Stomach smooth muscle (tissue), 2 donors: ENCODE data around the gene SLC16A9.

ENCODE experiments used
- H3K27ac ChIP-seq: one replicate; pipeline ENCODE4 v1.7.0; 2013; ENCODE audit warnings: mild to moderate bottlenecking, low read length, inconsistent platforms
- H3K27me3 ChIP-seq, 2 donors: one replicate each; pipeline ENCODE4 v1.7.0; 2013; ENCODE audit warnings: low read length in 2 of 2; ENCODE audit not compliant: insufficient read depth in 2 of 2, control insufficient read depth in 1 of 2
- H3K36me3 ChIP-seq, 2 donors: one replicate each; pipeline ENCODE4 v1.7.0; 2013; ENCODE audit warnings: low read length in 2 of 2; ENCODE audit not compliant: control insufficient read depth in 2 of 2, insufficient read depth in 2 of 2
- H3K4me1 ChIP-seq: one replicate; pipeline ENCODE4 v1.7.0; 2013; ENCODE audit warnings: low read length; ENCODE audit not compliant: control insufficient read depth, insufficient read depth
- H3K4me3 ChIP-seq, 2 donors: one replicate each; pipeline ENCODE4 v1.7.0; 2013; ENCODE audit warnings: low read length in 2 of 2
- H3K9ac ChIP-seq, 2 donors: one replicate each; pipeline ENCODE4 v1.7.0; 2013; ENCODE audit warnings: low read length in 2 of 2, mild to moderate bottlenecking in 1 of 2
- H3K9me3 ChIP-seq, 2 donors: one replicate each; pipeline ENCODE4 v1.7.0; 2013; ENCODE audit warnings: low read length in 2 of 2; ENCODE audit not compliant: control insufficient read depth in 2 of 2
- donor health status: healthy.
- donor health status: Pancreatic carcinoma.

SLC16A9 gene

GRCh38 chr10:59627366-59628018 is 82.2 kb downstream of the SLC16A9 start:
- Histone ChIP-seq H3K9me3 (no peaks in the 10 kb centered on the region), H3K27ac (no peak overlapping the region), H3K9ac (no peak overlapping the region), H3K36me3 (no peaks in the 10 kb centered on the region), H3K4me1 (peaks cover 6% of the 10 kb centered on the region), H3K4me3 (no peak overlapping the region), H3K27me3 (no peaks in the 10 kb centered on the region)

GRCh38 chr10:59626523-59626869 is 83.2 kb downstream of the SLC16A9 start:
- H3K27ac ChIP-seq: no peak overlapping the region
- peaks cover 6% of the 10 kb centered on the region for H3K4me1 ChIP-seq
- no peaks in the 10 kb centered on the region for H3K27me3 ChIP-seq
- no peak overlapping the region for H3K9ac ChIP-seq
- H3K9me3 ChIP-seq: no peaks in the 10 kb centered on the region
- H3K36me3 ChIP-seq: no peaks in the 10 kb centered on the region
- H3K4me3 ChIP-seq: no peak overlapping the region

GRCh38 chr10:59625721-59626522 is 83.7 kb downstream of the SLC16A9 start:
- Histone ChIP-seq H3K9me3 (no peaks in the 10 kb centered on the region), H3K9ac (peak overlapping the region in 1 of 2 donors; percentile 42), H3K27ac (no peak overlapping the region), H3K4me1 (peaks cover 6% of the 10 kb centered on the region), H3K27me3 (no peaks in the 10 kb centered on the region), H3K4me3 (peak overlapping the region; percentile 23 to 57), H3K36me3 (no peaks in the 10 kb centered on the region)

- Histone ChIP-seq H3K9me3 (no peaks in the 10 kb centered on the region), H3K36me3 (no peaks in the 10 kb centered on the region), H3K27me3 (no peaks in the 10 kb centered on the region), H3K9ac (no peak overlapping the region), H3K27ac (no peak overlapping the region), H3K4me3 (no peak overlapping the region), H3K4me1 (peaks cover 6% of the 10 kb centered on the region)
Measured at GRCh38 chr10:59624951-59625350, 84.7 kb downstream of the SLC16A9 start.

GRCh38 chr10:59624136-59624535 is 85.5 kb downstream of the SLC16A9 start:
- H3K9me3 ChIP-seq: no peaks in the 10 kb centered on the region
- H3K27ac ChIP-seq: no peak overlapping the region

DNA sequence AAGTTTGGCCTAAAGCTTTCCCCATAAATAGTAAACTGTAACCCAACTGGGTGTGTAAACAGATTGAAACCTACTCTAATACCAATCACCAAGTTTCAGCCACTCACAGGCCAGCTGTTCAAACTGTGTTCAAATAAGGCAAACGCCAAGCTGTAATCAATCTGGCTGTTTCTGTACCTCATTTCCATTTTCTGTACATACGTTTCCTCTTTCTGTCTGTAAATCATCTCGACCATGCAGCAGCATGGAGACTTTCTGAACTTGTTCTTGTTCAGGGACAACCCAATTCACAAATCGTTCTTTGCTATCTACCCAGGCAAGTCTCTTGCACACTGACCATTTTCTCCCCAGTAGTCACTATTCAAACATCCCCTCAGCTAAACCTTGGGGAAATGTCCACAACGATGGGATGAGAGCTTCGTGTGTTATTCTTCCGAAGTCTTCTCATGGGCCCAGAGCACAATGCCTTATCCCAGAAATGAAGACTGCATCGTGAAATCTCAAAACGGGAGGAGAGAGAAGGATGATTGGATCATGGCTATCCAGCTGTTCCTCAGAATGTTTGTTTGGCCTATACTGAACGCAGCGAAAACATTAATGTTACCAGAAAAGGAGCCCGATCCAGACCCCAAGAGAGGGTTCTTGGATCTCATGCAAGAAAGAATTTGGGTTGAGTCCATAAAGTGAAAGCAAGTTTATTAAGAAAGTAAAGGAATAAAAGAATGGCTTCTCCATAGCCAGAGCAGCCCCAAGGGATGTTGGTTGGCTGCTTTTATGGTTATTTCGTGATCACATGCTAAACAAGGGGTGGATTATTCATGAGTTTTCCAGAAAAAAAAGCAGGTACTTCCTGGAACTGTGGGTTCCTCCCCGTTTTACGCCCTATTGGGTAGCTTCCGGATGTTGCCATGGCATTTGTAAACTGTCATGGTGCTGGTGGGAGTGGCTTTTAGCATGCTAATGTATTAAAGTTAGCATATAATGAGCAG is 86.2 kb downstream of the SLC16A9 start:
- H3K27me3 ChIP-seq: no peaks in the 10 kb centered on the region
- H3K4me3 ChIP-seq: no peak overlapping the region
- no peaks in the 10 kb centered on the region for H3K9me3 ChIP-seq
- H3K27ac ChIP-seq: no peak overlapping the region
- no peak overlapping the region for H3K9ac ChIP-seq
- H3K4me1 ChIP-seq: peaks cover 7% of the 10 kb centered on the region
- H3K36me3 ChIP-seq: no peaks in the 10 kb centered on the region

More at GRCh38 chr10:59624136-59624535, 85.5 kb downstream of the SLC16A9 start:
- H3K27me3 ChIP-seq: no peaks in the 10 kb centered on the region
- H3K36me3 ChIP-seq: no peaks in the 10 kb centered on the region
- H3K9ac ChIP-seq: no peak overlapping the region
- no peak overlapping the region for H3K4me3 ChIP-seq
- H3K4me1 ChIP-seq: peaks cover 6% of the 10 kb centered on the region

- peaks cover 10% of the 10 kb centered on the region for H3K4me1 ChIP-seq
Measured at GRCh38 chr10:59622320-59623132, 87.1 kb downstream of the SLC16A9 start.

DNA sequence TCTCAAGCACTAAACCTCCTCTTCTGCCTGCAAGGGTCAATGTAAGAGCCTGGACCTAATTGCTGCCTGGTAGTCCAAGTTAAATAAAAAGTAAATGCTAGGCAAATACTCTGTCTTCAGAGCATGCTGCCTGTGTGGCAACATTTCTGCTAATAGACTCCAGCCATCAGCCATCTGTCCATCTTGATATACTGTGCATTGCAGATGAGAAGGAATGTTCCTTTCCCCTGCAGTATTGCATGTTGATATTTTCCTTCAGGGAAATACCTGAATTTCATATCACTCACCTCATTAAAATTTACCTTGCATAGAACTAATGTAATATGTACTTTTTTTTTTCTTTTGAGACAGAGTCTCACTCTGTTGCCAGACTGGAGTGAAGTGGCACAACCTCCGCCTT is 87.9 kb downstream of the SLC16A9 start:
- Histone ChIP-seq H3K4me1 (peaks cover 10% of the 10 kb centered on the region), H3K36me3 (no peaks in the 10 kb centered on the region), H3K9ac (no peak overlapping the region), H3K4me3 (no peak overlapping the region), H3K27ac (no peak overlapping the region), H3K27me3 (no peaks in the 10 kb centered on the region), H3K9me3 (no peaks in the 10 kb centered on the region)

More at GRCh38 chr10:59622320-59623132, 87.1 kb downstream of the SLC16A9 start:
- Histone ChIP-seq H3K27ac (no peak overlapping the region), H3K27me3 (no peaks in the 10 kb centered on the region), H3K9ac (no peak overlapping the region), H3K4me3 (no peak overlapping the region), H3K36me3 (no peaks in the 10 kb centered on the region), H3K9me3 (no peaks in the 10 kb centered on the region)

GRCh38 chr10:59618666-59619065 is 91.0 kb downstream of the SLC16A9 start:
- Histone ChIP-seq H3K9me3 (no peaks in the 10 kb centered on the region), H3K36me3 (no peaks in the 10 kb centered on the region), H3K27ac (no peak overlapping the region), H3K9ac (no peak overlapping the region), H3K27me3 (no peaks in the 10 kb centered on the region), H3K4me3 (no peak overlapping the region), H3K4me1 (peaks cover 4% of the 10 kb centered on the region)

DNA sequence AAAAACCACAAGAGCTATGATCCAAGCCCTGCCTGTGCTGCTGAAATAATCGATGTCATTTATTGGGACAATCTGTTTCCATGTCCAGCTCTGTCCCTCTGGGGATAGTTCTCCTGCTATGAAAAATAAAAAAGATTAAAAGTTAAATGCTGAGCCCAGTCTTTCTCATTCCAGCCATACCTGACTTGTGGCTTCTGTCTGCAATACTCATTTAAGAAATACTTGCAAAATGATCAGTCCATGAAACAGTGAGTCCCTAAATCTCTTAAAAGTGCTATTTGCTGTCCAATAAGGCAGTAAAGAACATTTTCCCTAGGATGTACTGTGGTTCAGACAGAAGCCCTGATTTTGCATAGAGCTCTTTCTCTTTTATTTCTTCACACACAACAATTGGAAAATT is 91.7 kb downstream of the SLC16A9 start:
- no peak overlapping the region for H3K9ac ChIP-seq
- H3K36me3 ChIP-seq: no peaks in the 10 kb centered on the region
- no peaks in the 10 kb centered on the region for H3K9me3 ChIP-seq
- no peaks in the 10 kb centered on the region for H3K27me3 ChIP-seq
- H3K4me3 ChIP-seq: no peak overlapping the region
- H3K27ac ChIP-seq: no peak overlapping the region
- peaks cover 4% of the 10 kb centered on the region for H3K4me1 ChIP-seq
